Activated CD4-positive, alpha-beta T cell treated with anti-CD3 and anti-CD28 coated beads, Interleukin-10, Interleukin-2, amounts not matched to agents 100 ng/mL and 50 ng/mL, durations not matched to agents 16 hours and 8 hours (primary cell): ENCODE measurements around the gene LDLRAD3.

Source experiments
- DNase-seq: peaks from one replicate; pipeline ENCODE4 v3.0.0-alpha.2; 2020

LDLRAD3 gene

GRCh38 chr11:36142439-36142838 is 198.6 kb downstream of the LDLRAD3 start:
- no peak for DNase-seq

GRCh38 chr11:36142879-36143278 is 199.0 kb downstream of the LDLRAD3 start:
- DNase-seq = no peak

GRCh38 chr11:36146437-36146836 is 202.6 kb downstream of the LDLRAD3 start:
- no peak for DNase-seq

- DNase-seq = no peak
These were observed 203.6 kb downstream of the LDLRAD3 start for GRCh38 chr11:36147491-36147890.

- no peak for DNase-seq
These were observed 204.8 kb downstream of the LDLRAD3 start for GRCh38 chr11:36148701-36149100.

- peak; percentile 89 for DNase-seq
These were observed 205.8 kb downstream of the LDLRAD3 start for GRCh38 chr11:36149538-36150242.

GRCh38 chr11:36150986-36151385 is 207.1 kb downstream of the LDLRAD3 start:
- no peak for DNase-seq

- no peak for DNase-seq
These were observed 208.2 kb downstream of the LDLRAD3 start for GRCh38 chr11:36151933-36152580.

- no peak for DNase-seq
These were observed 209.7 kb downstream of the LDLRAD3 start for GRCh38 chr11:36153551-36153950.

- DNase-seq = no peak
These were observed 211.3 kb downstream of the LDLRAD3 start for GRCh38 chr11:36155124-36155561.

- no peak for DNase-seq
These were observed 211.9 kb downstream of the LDLRAD3 start for GRCh38 chr11:36155770-36156160.

- DNase-seq = no peak
These were observed 212.4 kb downstream of the LDLRAD3 start for GRCh38 chr11:36156161-36156816.

GRCh38 chr11:36156817-36157519 is 213.1 kb downstream of the LDLRAD3 start:
- no peak for DNase-seq

- no peak for DNase-seq
These were observed 216.2 kb downstream of the LDLRAD3 start for GRCh38 chr11:36160091-36160490.

GRCh38 chr11:36161572-36161971 is 217.7 kb downstream of the LDLRAD3 start:
- no peak for DNase-seq

GRCh38 chr11:36162006-36162882 is 218.4 kb downstream of the LDLRAD3 start:
- DNase-seq = no peak

GRCh38 chr11:36162883-36163434 is 219.1 kb downstream of the LDLRAD3 start:
- no peak for DNase-seq

- DNase-seq = no peak
These were observed 220.8 kb downstream of the LDLRAD3 start for GRCh38 chr11:36164506-36165250.

- no peak for DNase-seq
These were observed 221.9 kb downstream of the LDLRAD3 start for GRCh38 chr11:36165621-36166397.

- DNase-seq = no peak
These were observed 223.2 kb downstream of the LDLRAD3 start for GRCh38 chr11:36167073-36167472.
